GM12865 (cell line): ENCODE measurements around the gene CALM3.

ENCODE experiments used
- DNase-seq: peaks from one replicate; pipeline ENCODE4 v3.0.0; 2010; ENCODE audit warnings: low read depth
- H3K4me3 ChIP-seq: 2 replicates; pipeline ENCODE4 v1.5.1; 2011; ENCODE audit warnings: mild to moderate bottlenecking, low read depth, low read length, control low read depth
- TF ChIP-seq, protein P1 (sequence below): IDR thresholded peaks from 2 replicates; pipeline ENCODE4 v1.5.1; 2011; ENCODE audit warnings: low read length, control low read depth, low read depth, inconsistent platforms; ENCODE audit not compliant: insufficient read depth; ENCODE audit errors: missing control alignments

The CALM3 gene

DNA sequence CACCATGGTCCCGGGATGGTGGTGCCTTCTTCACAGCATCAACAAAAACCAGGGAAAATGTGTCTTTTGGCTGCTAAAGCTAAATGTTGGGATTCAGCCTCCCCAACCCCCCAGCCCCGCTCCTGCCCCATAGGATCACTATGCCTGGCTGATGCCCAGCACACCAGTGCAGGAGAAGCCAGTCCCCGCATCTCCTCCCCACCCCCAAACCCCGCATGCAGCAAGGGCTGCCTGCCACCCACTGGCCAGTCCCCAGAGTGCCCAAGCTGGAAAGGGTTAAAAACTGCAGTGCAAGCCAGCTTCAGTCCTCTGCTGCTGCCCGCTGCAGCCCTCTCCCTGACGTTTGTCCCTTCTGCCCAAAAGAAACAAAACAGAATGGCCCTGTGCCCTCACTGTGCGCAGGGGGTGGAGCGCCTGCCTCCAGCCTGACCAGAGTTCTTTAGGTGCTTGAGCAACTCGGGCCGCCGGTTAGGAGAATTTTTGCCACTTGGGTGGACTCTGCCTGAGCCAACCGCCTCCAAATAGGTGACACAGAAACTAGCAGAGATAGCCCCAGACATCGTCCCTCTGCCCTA is 3.7 kb downstream of the CALM3 start:
- H3K4me3 ChIP-seq: no peak overlapping the region
- TF ChIP-seq, protein P1, sequence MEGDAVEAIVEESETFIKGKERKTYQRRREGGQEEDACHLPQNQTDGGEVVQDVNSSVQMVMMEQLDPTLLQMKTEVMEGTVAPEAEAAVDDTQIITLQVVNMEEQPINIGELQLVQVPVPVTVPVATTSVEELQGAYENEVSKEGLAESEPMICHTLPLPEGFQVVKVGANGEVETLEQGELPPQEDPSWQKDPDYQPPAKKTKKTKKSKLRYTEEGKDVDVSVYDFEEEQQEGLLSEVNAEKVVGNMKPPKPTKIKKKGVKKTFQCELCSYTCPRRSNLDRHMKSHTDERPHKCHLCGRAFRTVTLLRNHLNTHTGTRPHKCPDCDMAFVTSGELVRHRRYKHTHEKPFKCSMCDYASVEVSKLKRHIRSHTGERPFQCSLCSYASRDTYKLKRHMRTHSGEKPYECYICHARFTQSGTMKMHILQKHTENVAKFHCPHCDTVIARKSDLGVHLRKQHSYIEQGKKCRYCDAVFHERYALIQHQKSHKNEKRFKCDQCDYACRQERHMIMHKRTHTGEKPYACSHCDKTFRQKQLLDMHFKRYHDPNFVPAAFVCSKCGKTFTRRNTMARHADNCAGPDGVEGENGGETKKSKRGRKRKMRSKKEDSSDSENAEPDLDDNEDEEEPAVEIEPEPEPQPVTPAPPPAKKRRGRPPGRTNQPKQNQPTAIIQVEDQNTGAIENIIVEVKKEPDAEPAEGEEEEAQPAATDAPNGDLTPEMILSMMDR: no peak
- DNase-seq: no peak

DNA sequence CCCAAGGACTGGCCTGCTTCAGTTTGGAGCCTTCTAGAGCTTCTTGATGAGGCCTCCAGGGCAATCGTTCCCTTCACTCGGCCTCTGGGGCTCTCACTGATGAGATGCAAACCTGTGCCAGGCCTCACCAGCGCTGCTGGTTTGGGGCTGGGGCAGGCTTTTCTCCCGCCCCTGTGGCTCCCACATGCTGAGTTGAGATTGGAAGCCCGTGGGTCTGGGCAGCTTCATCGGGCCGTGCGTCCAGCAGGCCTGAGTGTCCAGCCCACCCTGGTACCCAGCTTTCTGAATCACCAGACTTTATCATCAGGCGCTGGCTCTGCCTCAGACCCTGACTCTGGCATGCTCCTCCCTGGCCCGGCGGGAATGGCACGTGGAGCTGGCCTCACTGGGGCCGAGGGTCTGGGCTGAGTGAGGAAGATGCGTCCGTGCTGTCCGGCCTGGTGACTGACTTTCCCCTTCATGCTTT is 4.3 kb downstream of the CALM3 start:
- H3K4me3 ChIP-seq: no peak overlapping the region
- DNase-seq: no peak
- TF ChIP-seq, protein P1: no peak

DNA sequence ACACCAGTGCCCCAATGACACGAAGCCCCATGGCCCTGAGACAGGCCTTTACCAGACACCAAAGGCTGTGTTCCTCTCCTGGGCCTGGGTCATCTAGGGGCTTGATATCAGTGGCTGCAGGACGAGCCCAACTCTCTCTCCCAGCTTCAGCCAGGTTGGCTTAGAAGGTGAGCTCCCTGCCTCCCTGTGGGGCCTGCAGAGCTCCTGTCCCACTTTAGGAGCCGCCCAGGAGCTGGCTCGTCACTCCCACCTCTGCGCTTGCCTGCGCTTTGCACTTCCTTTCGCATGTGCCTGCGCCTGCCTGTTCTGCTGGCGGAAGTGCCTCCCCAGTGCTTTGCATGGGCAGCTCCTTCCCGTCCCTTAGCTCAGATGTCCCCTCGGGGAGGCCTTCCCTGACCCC is 4.9 kb downstream of the CALM3 start:
- no peak for DNase-seq
- TF ChIP-seq, protein P1: no peak
- no peak overlapping the region for H3K4me3 ChIP-seq

DNA sequence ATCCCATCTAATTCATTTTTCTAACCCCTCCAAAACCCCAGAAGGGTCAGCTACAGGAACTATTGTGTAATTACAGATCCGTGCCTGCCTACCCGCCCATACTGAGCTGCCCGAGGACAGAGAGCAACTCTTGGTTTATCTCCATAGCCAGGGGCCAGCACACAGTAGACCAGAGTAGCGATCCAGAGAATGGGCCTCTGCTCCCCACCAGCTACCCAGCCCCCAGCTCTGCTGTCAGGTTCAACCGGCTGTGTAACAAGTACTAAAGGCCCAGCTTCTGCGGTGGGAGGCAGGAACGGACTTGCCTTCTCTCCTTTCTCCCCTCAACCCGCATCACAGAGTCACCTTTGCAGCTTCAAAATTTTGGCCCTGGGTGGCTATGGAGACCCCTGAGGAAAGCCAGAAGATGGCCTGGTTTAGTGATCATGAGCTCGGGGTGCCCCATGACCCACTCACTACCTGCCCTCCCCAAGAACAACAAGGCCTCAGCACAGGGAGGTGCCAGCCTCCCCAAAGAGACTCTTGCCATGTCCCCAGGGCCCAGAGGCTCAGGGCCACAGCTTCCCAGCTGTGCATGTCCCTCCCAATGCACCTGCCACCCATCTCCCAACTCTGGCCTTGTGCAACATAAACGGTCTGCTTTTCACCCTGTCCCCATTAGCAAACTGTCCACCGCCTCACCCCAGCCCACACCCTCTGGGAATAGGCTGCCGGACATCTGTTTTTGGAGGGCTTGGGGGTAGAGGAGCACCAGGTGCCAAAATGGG is 5.7 kb downstream of the CALM3 start:
- no peak for DNase-seq
- TF ChIP-seq, protein P1: no peak
- no peak overlapping the region for H3K4me3 ChIP-seq

DNA sequence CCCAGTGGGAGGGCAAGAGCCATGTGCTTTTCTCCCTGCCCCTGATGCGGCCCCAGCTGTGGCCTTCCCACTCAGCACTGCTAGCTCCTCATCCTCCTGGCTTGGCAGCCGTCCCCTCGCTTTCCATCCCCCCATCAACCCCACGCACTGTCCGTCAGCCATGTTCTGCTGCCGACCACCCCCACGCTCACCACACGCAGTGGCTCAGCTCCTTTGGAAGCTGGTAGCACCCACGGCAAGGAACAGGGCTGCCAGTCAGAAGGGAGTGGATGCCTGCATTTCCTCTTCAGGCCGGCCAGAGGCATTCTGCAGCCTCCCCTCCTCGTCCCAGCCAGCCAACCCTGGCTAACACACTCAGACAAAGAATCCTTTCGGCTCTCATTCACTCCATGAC is 6.3 kb downstream of the CALM3 start:
- TF ChIP-seq, protein P1: no peak
- DNase-seq: no peak
- no peak overlapping the region for H3K4me3 ChIP-seq

DNA sequence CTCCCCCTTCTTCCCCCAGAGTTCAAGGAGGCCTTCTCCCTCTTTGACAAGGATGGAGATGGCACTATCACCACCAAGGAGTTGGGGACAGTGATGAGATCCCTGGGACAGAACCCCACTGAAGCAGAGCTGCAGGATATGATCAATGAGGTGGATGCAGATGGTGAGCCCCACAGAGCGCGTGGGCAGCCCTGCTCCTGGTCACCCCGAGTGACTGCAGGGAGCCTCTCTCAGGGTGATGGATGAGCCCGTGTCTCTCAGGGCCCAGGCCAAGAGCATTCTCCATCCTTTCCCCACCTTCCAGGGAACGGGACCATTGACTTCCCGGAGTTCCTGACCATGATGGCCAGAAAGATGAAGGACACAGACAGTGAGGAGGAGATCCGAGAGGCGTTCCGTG is 7.0 kb downstream of the CALM3 start:
- no peak overlapping the region for H3K4me3 ChIP-seq
- no peak for DNase-seq
- TF ChIP-seq, protein P1: no peak
